ENCODE measurements around the gene PTPRT.

The PTPRT gene

GRCh38 chr20:42923348-42923918 is 266.3 kb downstream of the PTPRT start:
- no peak for TF ChIP-seq EP300 (IDR thresholded peaks at IDR 0.05; ENCODE audit: borderline replicate concordance)
- TF ChIP-seq RAD21 (IDR thresholded peaks at IDR 0.05; ENCODE audit: low read depth), result no peak
- no peak for TF ChIP-seq TCF12 (IDR thresholded peaks at IDR 0.05; ENCODE audit: low read depth)
- TF ChIP-seq, protein P1, sequence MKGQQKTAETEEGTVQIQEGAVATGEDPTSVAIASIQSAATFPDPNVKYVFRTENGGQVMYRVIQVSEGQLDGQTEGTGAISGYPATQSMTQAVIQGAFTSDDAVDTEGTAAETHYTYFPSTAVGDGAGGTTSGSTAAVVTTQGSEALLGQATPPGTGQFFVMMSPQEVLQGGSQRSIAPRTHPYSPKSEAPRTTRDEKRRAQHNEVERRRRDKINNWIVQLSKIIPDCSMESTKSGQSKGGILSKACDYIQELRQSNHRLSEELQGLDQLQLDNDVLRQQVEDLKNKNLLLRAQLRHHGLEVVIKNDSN (IDR thresholded peaks at IDR 0.05), result no peak
- TF ChIP-seq TAF1 (IDR thresholded peaks at IDR 0.05; ENCODE audit: low read depth), result no peak
- TF ChIP-seq YY1 (IDR thresholded peaks at IDR 0.05; ENCODE audit: low read depth), result no peak
- TF ChIP-seq NFIC (IDR thresholded peaks at IDR 0.05), result no peak
- no peak for TF ChIP-seq TEAD4 (IDR thresholded peaks at IDR 0.05)
- no peak for TF ChIP-seq REST (IDR thresholded peaks at IDR 0.05; ENCODE audit: low read depth)
- no peak for TF ChIP-seq FOXM1 (IDR thresholded peaks at IDR 0.05; ENCODE audit: borderline replicate concordance, low read depth)
- no peak for TF ChIP-seq CREB1 (IDR thresholded peaks at IDR 0.05; ENCODE audit: low read depth)
- no peak for TF ChIP-seq MAX (IDR thresholded peaks at IDR 0.05)
- TF ChIP-seq EGR1 (IDR thresholded peaks at IDR 0.05), result no peak
- TF ChIP-seq ZBTB7A (IDR thresholded peaks at IDR 0.05; ENCODE audit: low read depth), result no peak
- no peak for TF ChIP-seq CEBPB (IDR thresholded peaks at IDR 0.05)

- TF ChIP-seq CREB1 (IDR thresholded peaks at IDR 0.05; ENCODE audit: low read depth) (no peak), EP300 (IDR thresholded peaks at IDR 0.05; ENCODE audit: borderline replicate concordance) (no peak), ZBTB7A (IDR thresholded peaks at IDR 0.05; ENCODE audit: low read depth) (no peak), MAX (IDR thresholded peaks at IDR 0.05) (no peak), REST (IDR thresholded peaks at IDR 0.05; ENCODE audit: low read depth) (no peak), YY1 (IDR thresholded peaks at IDR 0.05; ENCODE audit: low read depth) (no peak), RAD21 (IDR thresholded peaks at IDR 0.05; ENCODE audit: low read depth) (no peak), CEBPB (IDR thresholded peaks at IDR 0.05) (no peak), EGR1 (IDR thresholded peaks at IDR 0.05) (no peak), TAF1 (IDR thresholded peaks at IDR 0.05; ENCODE audit: low read depth) (no peak), TEAD4 (IDR thresholded peaks at IDR 0.05) (no peak), FOXM1 (IDR thresholded peaks at IDR 0.05; ENCODE audit: borderline replicate concordance, low read depth) (no peak), TCF12 (IDR thresholded peaks at IDR 0.05; ENCODE audit: low read depth) (no peak), NFIC (IDR thresholded peaks at IDR 0.05) (no peak)
- TF ChIP-seq, protein P1 (IDR thresholded peaks at IDR 0.05), result no peak
Observed at GRCh38 chr20:42920776-42921175, 268.9 kb downstream of the PTPRT start.

- no peak for TF ChIP-seq TEAD4 (IDR thresholded peaks at IDR 0.05)
- no peak for TF ChIP-seq MAX (IDR thresholded peaks at IDR 0.05)
- no peak for TF ChIP-seq REST (IDR thresholded peaks at IDR 0.05; ENCODE audit: low read depth)
- no peak for TF ChIP-seq TCF12 (IDR thresholded peaks at IDR 0.05; ENCODE audit: low read depth)
- TF ChIP-seq ZBTB7A (IDR thresholded peaks at IDR 0.05; ENCODE audit: low read depth), result no peak
- no peak for TF ChIP-seq FOXM1 (IDR thresholded peaks at IDR 0.05; ENCODE audit: borderline replicate concordance, low read depth)
- no peak for TF ChIP-seq TAF1 (IDR thresholded peaks at IDR 0.05; ENCODE audit: low read depth)
- TF ChIP-seq EP300 (IDR thresholded peaks at IDR 0.05; ENCODE audit: borderline replicate concordance), result no peak
- TF ChIP-seq YY1 (IDR thresholded peaks at IDR 0.05; ENCODE audit: low read depth), result no peak
- no peak for TF ChIP-seq CEBPB (IDR thresholded peaks at IDR 0.05)
- no peak for TF ChIP-seq CREB1 (IDR thresholded peaks at IDR 0.05; ENCODE audit: low read depth)
- TF ChIP-seq, protein P1 (IDR thresholded peaks at IDR 0.05), result no peak
- TF ChIP-seq NFIC (IDR thresholded peaks at IDR 0.05), result no peak
- TF ChIP-seq EGR1 (IDR thresholded peaks at IDR 0.05), result no peak
- no peak for TF ChIP-seq RAD21 (IDR thresholded peaks at IDR 0.05; ENCODE audit: low read depth)
Observed at GRCh38 chr20:42919316-42919715, 270.4 kb downstream of the PTPRT start.

Data from Ishikawa (cell line).